Medulla oblongata (tissue), 1 donor: Measurements from ENCODE around the gene BRINP3.

Experiments used
- DNase-seq: peaks from one replicate; pipeline ENCODE4 v3.0.0-alpha.2; 2015; ENCODE audit errors: extremely low spot score

The BRINP3 gene

GRCh38 chr1:190322274-190322673, 155.4 kb downstream of the BRINP3 start:
- DNase-seq: no peak

- no peak for DNase-seq
Observed at GRCh38 chr1:190320952-190321351, 156.7 kb downstream of the BRINP3 start.

GRCh38 chr1:190312763-190313162, 164.9 kb downstream of the BRINP3 start:
- no peak for DNase-seq

GRCh38 chr1:190303501-190303900, 174.2 kb downstream of the BRINP3 start:
- DNase-seq: no peak

GRCh38 chr1:190296453-190296852, 181.2 kb downstream of the BRINP3 start:
- no peak for DNase-seq

- DNase-seq: no peak
Observed at GRCh38 chr1:190289897-190290296, 187.8 kb downstream of the BRINP3 start.

GRCh38 chr1:190286111-190286510, 191.6 kb downstream of the BRINP3 start:
- no peak for DNase-seq

GRCh38 chr1:190277107-190277506, 200.6 kb downstream of the BRINP3 start:
- DNase-seq: no peak

GRCh38 chr1:190274721-190275120, 202.9 kb downstream of the BRINP3 start:
- DNase-seq: no peak

GRCh38 chr1:190273161-190273560, 204.5 kb downstream of the BRINP3 start:
- no peak for DNase-seq

GRCh38 chr1:190262538-190262937, 215.1 kb downstream of the BRINP3 start:
- no peak for DNase-seq

- no peak for DNase-seq
Observed at GRCh38 chr1:190259424-190259823, 218.2 kb downstream of the BRINP3 start.

GRCh38 chr1:190258003-190258402, 219.7 kb downstream of the BRINP3 start:
- no peak for DNase-seq

GRCh38 chr1:190252046-190252445, 225.6 kb downstream of the BRINP3 start:
- no peak for DNase-seq

GRCh38 chr1:190250368-190250767, 227.3 kb downstream of the BRINP3 start:
- DNase-seq: no peak

GRCh38 chr1:190244406-190244805, 233.3 kb downstream of the BRINP3 start:
- no peak for DNase-seq

GRCh38 chr1:190243056-190243455, 234.6 kb downstream of the BRINP3 start:
- DNase-seq: no peak

- peak; percentile 27 for DNase-seq
Observed at GRCh38 chr1:190226006-190226405, 251.7 kb downstream of the BRINP3 start.

- no peak for DNase-seq
Observed at GRCh38 chr1:190212450-190212849, 265.2 kb downstream of the BRINP3 start.

- DNase-seq: no peak
Observed at GRCh38 chr1:190207733-190208132, 269.9 kb downstream of the BRINP3 start.

- no peak for DNase-seq
Observed at GRCh38 chr1:190205713-190206112, 272.0 kb downstream of the BRINP3 start.

- DNase-seq: no peak
Observed at GRCh38 chr1:190196020-190196419, 281.6 kb downstream of the BRINP3 start.

GRCh38 chr1:190193508-190194115, 284.1 kb downstream of the BRINP3 start:
- DNase-seq: no peak

GRCh38 chr1:190192627-190193026, 285.0 kb downstream of the BRINP3 start:
- DNase-seq: no peak
